Ishikawa (cell line): ENCODE results near the gene CADM1.

ENCODE experiments used
- CEBPB ChIP-seq: IDR thresholded peaks from 2 replicates; pipeline ENCODE4 v1.6.1; 2012
- CREB1 ChIP-seq: IDR thresholded peaks from 2 replicates; pipeline ENCODE4 v1.6.1; 2012; ENCODE audit warnings: low read depth
- EGR1 ChIP-seq: IDR thresholded peaks from 2 replicates; pipeline ENCODE4 v1.6.1; 2012
- EP300 ChIP-seq: IDR thresholded peaks from 2 replicates; pipeline ENCODE4 v1.6.1; 2012; ENCODE audit warnings: borderline replicate concordance
- FOXM1 ChIP-seq: IDR thresholded peaks from 2 replicates; pipeline ENCODE4 v1.6.1; 2012; ENCODE audit warnings: low read depth, borderline replicate concordance
- MAX ChIP-seq: IDR thresholded peaks from 2 replicates; pipeline ENCODE4 v1.6.1; 2012
- NFIC ChIP-seq: IDR thresholded peaks from 2 replicates; pipeline ENCODE4 v1.6.1; 2012
- RAD21 ChIP-seq: IDR thresholded peaks from 2 replicates; pipeline ENCODE4 v1.6.1; 2012; ENCODE audit warnings: low read depth
- REST ChIP-seq: IDR thresholded peaks from 2 replicates; pipeline ENCODE4 v1.6.1; 2012; ENCODE audit warnings: low read depth, mild to moderate bottlenecking
- TAF1 ChIP-seq: IDR thresholded peaks from 2 replicates; pipeline ENCODE4 v1.6.1; 2012; ENCODE audit warnings: low read depth, mild to moderate bottlenecking
- TCF12 ChIP-seq: IDR thresholded peaks from 2 replicates; pipeline ENCODE4 v1.6.1; 2012; ENCODE audit warnings: low read depth
- TEAD4 ChIP-seq: IDR thresholded peaks from 2 replicates; pipeline ENCODE4 v1.6.1; 2012
- YY1 ChIP-seq: IDR thresholded peaks from 2 replicates; pipeline ENCODE4 v1.6.1; 2012; ENCODE audit warnings: low read depth
- ZBTB7A ChIP-seq: IDR thresholded peaks from 2 replicates; pipeline ENCODE4 v1.6.1; 2012; ENCODE audit warnings: low read depth
- TF ChIP-seq, protein P1 (sequence below): IDR thresholded peaks from 2 replicates; pipeline ENCODE4 v1.6.1; 2012

The CADM1 gene

GRCh38 chr11:115133475-115134209 lies 370.6 kb downstream of the CADM1 start:
- TF ChIP-seq MAX (no peak), ZBTB7A (no peak), NFIC (no peak), EGR1 (no peak), CREB1 (no peak)
- TF ChIP-seq, protein P1, sequence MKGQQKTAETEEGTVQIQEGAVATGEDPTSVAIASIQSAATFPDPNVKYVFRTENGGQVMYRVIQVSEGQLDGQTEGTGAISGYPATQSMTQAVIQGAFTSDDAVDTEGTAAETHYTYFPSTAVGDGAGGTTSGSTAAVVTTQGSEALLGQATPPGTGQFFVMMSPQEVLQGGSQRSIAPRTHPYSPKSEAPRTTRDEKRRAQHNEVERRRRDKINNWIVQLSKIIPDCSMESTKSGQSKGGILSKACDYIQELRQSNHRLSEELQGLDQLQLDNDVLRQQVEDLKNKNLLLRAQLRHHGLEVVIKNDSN, result no peak

GRCh38 chr11:115132436-115133228 lies 371.6 kb downstream of the CADM1 start:
- TF ChIP-seq TCF12 (no peak), REST (no peak), YY1 (no peak), RAD21 (no peak), FOXM1 (no peak), TEAD4 (no peak)

GRCh38 chr11:115129473-115130289 lies 374.5 kb downstream of the CADM1 start:
- no peak for TF ChIP-seq TAF1
- TF ChIP-seq NFIC, result no peak
- no peak for TF ChIP-seq CREB1
- TF ChIP-seq MAX, result no peak
- TF ChIP-seq EP300, result no peak
- no peak for TF ChIP-seq ZBTB7A
- TF ChIP-seq YY1, result no peak
- no peak for TF ChIP-seq TEAD4
- no peak for TF ChIP-seq RAD21
- TF ChIP-seq, protein P1, result no peak
- no peak for TF ChIP-seq FOXM1
- TF ChIP-seq REST, result no peak
- no peak for TF ChIP-seq EGR1
- TF ChIP-seq TCF12, result no peak
- no peak for TF ChIP-seq CEBPB

DNA sequence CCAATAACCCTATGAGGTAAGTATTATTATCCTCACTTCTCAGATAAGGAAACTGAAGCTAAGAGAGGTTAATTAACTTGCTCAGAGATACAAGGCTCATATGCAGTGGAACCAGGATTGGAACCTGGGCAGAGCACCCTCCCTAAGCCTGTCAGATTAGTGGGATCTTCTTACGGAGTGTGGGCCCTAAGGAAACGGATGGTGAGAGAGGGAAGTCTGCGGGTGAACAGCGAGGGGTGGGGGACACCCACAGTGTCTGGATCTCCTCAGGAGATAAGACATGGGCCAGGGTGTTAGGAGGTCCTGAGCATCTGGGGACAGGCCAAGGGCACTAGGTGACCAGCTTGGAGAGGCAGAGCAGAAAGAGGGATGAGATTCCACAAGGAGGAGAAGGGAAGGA lies 376.0 kb downstream of the CADM1 start:
- TF ChIP-seq RAD21 (no peak), REST (no peak), EGR1 (no peak), MAX (no peak), FOXM1 (no peak), TAF1 (no peak), CREB1 (no peak)
